Gastroesophageal sphincter (tissue), 4 donors: Measurements from ENCODE around the gene BLOC1S1. TPM values are rescaled to one million over a fixed set of nuclear protein-coding genes. Genes with fewer than 3 reads are reported as not detected.

Source experiments
- ATAC-seq: fragments of 150-250 bp; one replicate; pipeline ENCODE4 v1.9.1; 2016; ENCODE audit warnings: mild to moderate bottlenecking, moderate library complexity
- H3K27ac ChIP-seq, 4 donors: fragments of 200-600 bp; sonication (generic) in 3 of 4; 1 replicate in 3 of 4; 2 replicates in 1 of 4; pipeline ENCODE4 v1.5.1; 2016 to 2019
- H3K27me3 ChIP-seq: fragments of 200-600 bp; sonication (generic); one replicate; pipeline ENCODE4 v1.5.1; 2019
- H3K36me3 ChIP-seq, 2 donors: fragments of 200-600 bp; sonication (generic); one replicate each; pipeline ENCODE4 v1.5.1; 2019; ENCODE audit warnings: control low read depth in 1 of 2
- H3K4me1 ChIP-seq, 3 donors: fragments of 200-600 bp; sonication (generic); 1 replicate in 2 of 3; 2 replicates in 1 of 3; pipeline ENCODE4 v1.5.1; 2016 to 2019; ENCODE audit warnings: control low read depth in 2 of 3
- H3K4me3 ChIP-seq, 2 donors: fragments of 200-600 bp; sonication (generic); one replicate each; pipeline ENCODE4 v1.5.1; 2019; ENCODE audit warnings: mild to moderate bottlenecking in 1 of 2, moderate library complexity in 1 of 2
- H3K9me3 ChIP-seq, 3 donors: fragments of 200-600 bp; sonication (generic); one replicate each; pipeline ENCODE4 v1.5.1; 2017 to 2019; ENCODE audit warnings: control low read depth in 2 of 3
- CTCF ChIP-seq, 4 experiments: fragments of 200-600 bp in 2 of 4; fragments of 450-650 bp in 2 of 4; sonication (generic) in 1 of 4; IDR thresholded peaks; one replicate each; pipeline ENCODE4 v1.5.1; 2017 to 2019; ENCODE audit warnings: antibody characterized with exemption in 4 of 4, mild to moderate bottlenecking in 2 of 4, moderate library complexity in 2 of 4
- EP300 ChIP-seq: sonication (generic); formaldehyde crosslinking; IDR thresholded peaks from one replicate; pipeline ENCODE4 v1.6.1; 2017; ENCODE audit warnings: antibody characterized with exemption, mild to moderate bottlenecking
- POLR2A ChIP-seq, 2 donors: fragments of 450-650 bp; IDR thresholded peaks; one replicate each; pipeline ENCODE4 v1.6.1; 2017; ENCODE audit warnings: antibody characterized with exemption in 2 of 2, mild to moderate bottlenecking in 2 of 2, moderate library complexity in 1 of 2
- POLR2AphosphoS5 ChIP-seq: sonication (generic); formaldehyde crosslinking; IDR thresholded peaks from one replicate; pipeline ENCODE4 v1.6.1; 2017; ENCODE audit warnings: antibody characterized with exemption
- WGBS, 2 donors: methylation state at CpG; one replicate each; pipeline ENCODE4 v1.1.5; 2018; ENCODE audit warnings: low coverage in 1 of 2; 5-methylcytosine and 5-hydroxymethylcytosine counted together
- total RNA-seq, 4 donors: library from RNA; depleted of rRNA; stranded (reverse); fragments of >200 nt; gene quantifications; one replicate each; pipeline ENCODE4 v1.1.0, GENCODE V29; 2016

The BLOC1S1 gene
- total RNA-seq, 4 donors from 2014 or later, result 187 to 214 (median 196) TPM

- TF ChIP-seq CTCF (IDR thresholded peaks at IDR 0.05) (no peak), POLR2A (IDR thresholded peaks at IDR 0.05) (no peak), EP300 (no peak), POLR2AphosphoS5 (no peak)
Observed at GRCh38 chr12:55719371-55719770, 3.5 kb downstream of the BLOC1S1 start.

GRCh38 chr12:55720071-55720564 is 4.3 kb downstream of the BLOC1S1 start, which contains the start of gene RDH5:
Gene RDH5, plus strand, starts transcription at chr12:55720393. Its CDS starts 792 bp downstream, at chr12:55721185.
- ATAC-seq, result peak; percentile 73
- TF ChIP-seq POLR2A (IDR thresholded peaks at IDR 0.05) (peak; percentile 63 to 67), EP300 (no peak), POLR2AphosphoS5 (peak; percentile 98), CTCF (IDR thresholded peaks at IDR 0.05) (peak in 2 of 4 experiments; percentile 32 to 35)
- Histone ChIP-seq H3K36me3 (peaks cover 0 to 16% of the 10 kb centered on the region in 2 donors), H3K4me3 (peak within 1 kb of the TSS; percentile 3 to 33), H3K27ac (peak within 1 kb of the TSS; percentile 84 to 98 (median 97)), H3K4me1 (peaks cover 18 to 95% (median 70%) of the 10 kb centered on the region in 3 donors), H3K9me3 (no peaks in the 10 kb centered on the region), H3K27me3 (no peaks in the 10 kb centered on the region)
- 18% methylated on average over 5 of the region's 6 CpGs; no CpG with 5 or more reads in 1 of the 2 donors for WGBS, 2 donors

More at GRCh38 chr12:55719371-55719770, 3.5 kb downstream of the BLOC1S1 start:
- no peaks in the 10 kb centered on the region for H3K9me3 ChIP-seq
- H3K27me3 ChIP-seq, result no peaks in the 10 kb centered on the region
- H3K4me1 ChIP-seq, result peaks cover 18 to 95% (median 69%) of the 10 kb centered on the region in 3 donors
- 40 to 59% methylated on average over 1 to 6 of the region's 7 CpGs for WGBS, 2 donors
- peaks cover 0 to 9% of the 10 kb centered on the region in 2 donors for H3K36me3 ChIP-seq
- no peak overlapping the region for H3K4me3 ChIP-seq
- H3K27ac ChIP-seq, result peak overlapping the region; percentile 84 to 98 (median 97)
- ATAC-seq, result no peak

- H3K4me1 ChIP-seq, result peaks cover 18 to 96% (median 69%) of the 10 kb centered on the region in 3 donors
- peak overlapping the region; percentile 3 to 33 for H3K4me3 ChIP-seq
- no peaks in the 10 kb centered on the region for H3K9me3 ChIP-seq
- peak; percentile 53 for ATAC-seq
- TF ChIP-seq CTCF (IDR thresholded peaks at IDR 0.05) (peak in 3 of 4 experiments; percentile 64 to 83 (median 71)), POLR2A (IDR thresholded peaks at IDR 0.05) (no peak), POLR2AphosphoS5 (peak; percentile 81), EP300 (no peak)
- H3K27me3 ChIP-seq, result no peaks in the 10 kb centered on the region
- no CpG with 5 or more reads among the region's 9 CpGs for WGBS, 2 donors
- peak overlapping the region; percentile 84 to 98 (median 97) for H3K27ac ChIP-seq
- peaks cover 0 to 24% of the 10 kb centered on the region in 2 donors for H3K36me3 ChIP-seq
Observed at GRCh38 chr12:55720894-55721444, 5.1 kb downstream of the BLOC1S1 start.

GRCh38 chr12:55721601-55722213 is 5.9 kb downstream of the BLOC1S1 start:
- H3K4me3 ChIP-seq, result peak overlapping the region in 1 of 2 donors; percentile 33
- WGBS, 2 donors, result 56 to 65% methylated on average over 4 to 5 of the region's 14 CpGs
- peak overlapping the region; percentile 84 to 98 (median 97) for H3K27ac ChIP-seq
- H3K36me3 ChIP-seq, result peaks cover 0 to 32% of the 10 kb centered on the region in 2 donors
- no peaks in the 10 kb centered on the region for H3K27me3 ChIP-seq
- peaks cover 18 to 100% (median 74%) of the 10 kb centered on the region in 3 donors for H3K4me1 ChIP-seq
- no peak for ATAC-seq
- TF ChIP-seq POLR2A (IDR thresholded peaks at IDR 0.05) (no peak), CTCF (IDR thresholded peaks at IDR 0.05) (no peak), EP300 (no peak), POLR2AphosphoS5 (no peak)
- no peaks in the 10 kb centered on the region for H3K9me3 ChIP-seq
